Breast epithelium (tissue), 3 donors: ENCODE results near the gene DDIT3.

Source experiments
- POLR2AphosphoS5 ChIP-seq, 3 donors: sonication (generic); formaldehyde crosslinking; IDR thresholded peaks; one replicate each; pipeline ENCODE4 v1.6.1; 2017; ENCODE audit warnings: antibody characterized with exemption in 3 of 3
- TF ChIP-seq, protein P1 (sequence below), 3 donors: fragments of 450-650 bp; IDR thresholded peaks; one replicate each; pipeline ENCODE4 v1.5.1; 2016 to 2017; ENCODE audit warnings: antibody characterized with exemption in 3 of 3, mild to moderate bottlenecking in 3 of 3, moderate library complexity in 3 of 3

DNA sequence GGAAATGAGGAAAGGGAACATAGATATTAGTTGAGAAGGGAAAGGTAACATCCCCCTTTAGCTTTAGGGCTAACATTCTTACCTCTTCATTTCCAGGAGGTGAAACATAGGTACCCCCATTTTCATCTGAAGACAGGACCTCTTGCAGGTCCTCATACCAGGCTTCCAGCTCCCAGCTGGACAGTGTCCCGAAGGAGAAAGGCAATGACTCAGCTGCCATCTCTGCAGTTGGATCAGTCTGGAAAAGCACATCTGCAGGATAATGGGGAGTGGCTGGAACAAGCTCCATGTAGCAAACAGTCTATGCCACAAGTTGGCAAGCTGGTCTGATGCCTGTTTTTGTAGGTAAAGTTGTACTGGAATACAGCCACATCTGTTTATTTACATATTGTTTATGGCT, 3.1 kb downstream of the DDIT3 start:
- TF ChIP-seq, protein P1, sequence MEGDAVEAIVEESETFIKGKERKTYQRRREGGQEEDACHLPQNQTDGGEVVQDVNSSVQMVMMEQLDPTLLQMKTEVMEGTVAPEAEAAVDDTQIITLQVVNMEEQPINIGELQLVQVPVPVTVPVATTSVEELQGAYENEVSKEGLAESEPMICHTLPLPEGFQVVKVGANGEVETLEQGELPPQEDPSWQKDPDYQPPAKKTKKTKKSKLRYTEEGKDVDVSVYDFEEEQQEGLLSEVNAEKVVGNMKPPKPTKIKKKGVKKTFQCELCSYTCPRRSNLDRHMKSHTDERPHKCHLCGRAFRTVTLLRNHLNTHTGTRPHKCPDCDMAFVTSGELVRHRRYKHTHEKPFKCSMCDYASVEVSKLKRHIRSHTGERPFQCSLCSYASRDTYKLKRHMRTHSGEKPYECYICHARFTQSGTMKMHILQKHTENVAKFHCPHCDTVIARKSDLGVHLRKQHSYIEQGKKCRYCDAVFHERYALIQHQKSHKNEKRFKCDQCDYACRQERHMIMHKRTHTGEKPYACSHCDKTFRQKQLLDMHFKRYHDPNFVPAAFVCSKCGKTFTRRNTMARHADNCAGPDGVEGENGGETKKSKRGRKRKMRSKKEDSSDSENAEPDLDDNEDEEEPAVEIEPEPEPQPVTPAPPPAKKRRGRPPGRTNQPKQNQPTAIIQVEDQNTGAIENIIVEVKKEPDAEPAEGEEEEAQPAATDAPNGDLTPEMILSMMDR (IDR thresholded peaks at IDR 0.05), result no peak
- no peak for TF ChIP-seq POLR2AphosphoS5 (IDR thresholded peaks at IDR 0.05)
